Ishikawa (cell line): ENCODE measurements around the gene MSRB3.

Experiments
- CEBPB ChIP-seq: IDR thresholded peaks from 2 replicates; pipeline ENCODE4 v1.6.1; 2012
- CREB1 ChIP-seq: IDR thresholded peaks from 2 replicates; pipeline ENCODE4 v1.6.1; 2012; ENCODE audit warnings: low read depth
- EGR1 ChIP-seq: IDR thresholded peaks from 2 replicates; pipeline ENCODE4 v1.6.1; 2012
- EP300 ChIP-seq: IDR thresholded peaks from 2 replicates; pipeline ENCODE4 v1.6.1; 2012; ENCODE audit warnings: borderline replicate concordance
- FOXM1 ChIP-seq: IDR thresholded peaks from 2 replicates; pipeline ENCODE4 v1.6.1; 2012; ENCODE audit warnings: low read depth, borderline replicate concordance
- MAX ChIP-seq: IDR thresholded peaks from 2 replicates; pipeline ENCODE4 v1.6.1; 2012
- NFIC ChIP-seq: IDR thresholded peaks from 2 replicates; pipeline ENCODE4 v1.6.1; 2012
- RAD21 ChIP-seq: IDR thresholded peaks from 2 replicates; pipeline ENCODE4 v1.6.1; 2012; ENCODE audit warnings: low read depth
- REST ChIP-seq: IDR thresholded peaks from 2 replicates; pipeline ENCODE4 v1.6.1; 2012; ENCODE audit warnings: low read depth, mild to moderate bottlenecking
- TAF1 ChIP-seq: IDR thresholded peaks from 2 replicates; pipeline ENCODE4 v1.6.1; 2012; ENCODE audit warnings: low read depth, mild to moderate bottlenecking
- TCF12 ChIP-seq: IDR thresholded peaks from 2 replicates; pipeline ENCODE4 v1.6.1; 2012; ENCODE audit warnings: low read depth
- TEAD4 ChIP-seq: IDR thresholded peaks from 2 replicates; pipeline ENCODE4 v1.6.1; 2012
- USF1 ChIP-seq: IDR thresholded peaks from 2 replicates; pipeline ENCODE4 v1.6.1; 2012
- YY1 ChIP-seq: IDR thresholded peaks from 2 replicates; pipeline ENCODE4 v1.6.1; 2012; ENCODE audit warnings: low read depth
- ZBTB7A ChIP-seq: IDR thresholded peaks from 2 replicates; pipeline ENCODE4 v1.6.1; 2012; ENCODE audit warnings: low read depth

MSRB3 gene

GRCh38 chr12:65372574-65372973 is 94.1 kb downstream of the MSRB3 start:
- no peak for TF ChIP-seq TCF12
- no peak for TF ChIP-seq YY1
- TF ChIP-seq EGR1, result no peak
- no peak for TF ChIP-seq ZBTB7A
- no peak for TF ChIP-seq REST
- no peak for TF ChIP-seq TAF1
- TF ChIP-seq TEAD4, result no peak
- no peak for TF ChIP-seq CEBPB
- no peak for TF ChIP-seq EP300
- TF ChIP-seq MAX, result no peak
- TF ChIP-seq NFIC, result no peak
- no peak for TF ChIP-seq RAD21
- no peak for TF ChIP-seq CREB1
- no peak for TF ChIP-seq FOXM1
- TF ChIP-seq USF1, result no peak

GRCh38 chr12:65384240-65384639 is 105.8 kb downstream of the MSRB3 start:
- no peak for TF ChIP-seq ZBTB7A
- no peak for TF ChIP-seq CEBPB
- no peak for TF ChIP-seq MAX
- no peak for TF ChIP-seq YY1
- no peak for TF ChIP-seq EGR1
- TF ChIP-seq CREB1, result no peak
- TF ChIP-seq REST, result no peak
- no peak for TF ChIP-seq FOXM1
- no peak for TF ChIP-seq TCF12
- TF ChIP-seq NFIC, result no peak
- TF ChIP-seq RAD21, result no peak
- no peak for TF ChIP-seq USF1

GRCh38 chr12:65387396-65387795 is 108.9 kb downstream of the MSRB3 start:
- no peak for TF ChIP-seq RAD21
- TF ChIP-seq USF1, result no peak
- no peak for TF ChIP-seq REST
- no peak for TF ChIP-seq EGR1
- no peak for TF ChIP-seq NFIC
- TF ChIP-seq FOXM1, result no peak
- TF ChIP-seq TAF1, result no peak
- TF ChIP-seq TEAD4, result no peak
- TF ChIP-seq MAX, result no peak
- no peak for TF ChIP-seq YY1
- no peak for TF ChIP-seq CEBPB
- no peak for TF ChIP-seq ZBTB7A
- no peak for TF ChIP-seq EP300
- no peak for TF ChIP-seq TCF12
- no peak for TF ChIP-seq CREB1

GRCh38 chr12:65389436-65389835 is 111.0 kb downstream of the MSRB3 start:
- TF ChIP-seq TAF1 (no peak), TEAD4 (no peak), TCF12 (no peak)
